Naive thymus-derived CD4-positive, alpha-beta T cell (primary cell): ENCODE data around the gene BHLHE23. TPM values are rescaled to one million over a fixed set of nuclear protein-coding genes. Genes with fewer than 3 reads are reported as not detected.

Source experiments
- ATAC-seq: fragments of 150-1000 bp; cut with Tn5 transposase; 2 replicates; pipeline ENCODE4 v1.10.0; 2021; ENCODE audit warnings: mild to moderate bottlenecking, moderate library complexity
- CTCF ChIA-PET: fragments of 350-600 bp; sonication (Branson Sonifier 250); formaldehyde crosslinking; loops from one replicate; lab custom pipeline; 2021; ENCODE audit warnings: antibody characterized with exemption; lab: Charles Lee
- POLR2A ChIA-PET: fragments of 350-600 bp; sonication (Branson Sonifier 250); formaldehyde crosslinking; loops from one replicate; lab custom pipeline; 2021; ENCODE audit warnings: antibody characterized with exemption, inconsistent platforms; lab: Charles Lee
- DNase-seq, 9 donors: peaks; one replicate each; pipeline versions ENCODE4 v3.0.0 to v3.0.0-alpha.2; 2020 to 2022; ENCODE audit warnings: mixed read lengths in 1 of 9
- H3K27ac ChIP-seq: one replicate; pipeline ENCODE4 v1.7.0; 2013; ENCODE audit warnings: mild to moderate bottlenecking, low read depth, low read length, moderate library complexity
- H3K27me3 ChIP-seq, 2 donors: one replicate each; pipeline ENCODE4 v1.7.0; 2013; ENCODE audit warnings: low read length in 2 of 2, mild to moderate bottlenecking in 2 of 2, moderate library complexity in 2 of 2; ENCODE audit not compliant: control insufficient read depth in 2 of 2, insufficient read depth in 2 of 2
- H3K36me3 ChIP-seq, 3 experiments: 1 replicate in 2 of 3; 2 replicates in 1 of 3; pipeline ENCODE4 v1.7.0; 2013; ENCODE audit warnings: low read length in 3 of 3, mild to moderate bottlenecking in 3 of 3, moderate library complexity in 1 of 3; ENCODE audit not compliant: insufficient read depth in 3 of 3, control insufficient read depth in 2 of 3
- H3K4me1 ChIP-seq, 2 donors: one replicate each; pipeline ENCODE4 v1.7.0; 2013; ENCODE audit warnings: low read length in 2 of 2, mild to moderate bottlenecking in 2 of 2, moderate library complexity in 1 of 2; ENCODE audit not compliant: control insufficient read depth in 2 of 2, insufficient read depth in 2 of 2
- H3K4me3 ChIP-seq: 2 replicates; pipeline ENCODE4 v1.7.0; 2013; ENCODE audit warnings: mild to moderate bottlenecking, low read length
- H3K9me3 ChIP-seq, 3 experiments: 1 replicate in 2 of 3; 2 replicates in 1 of 3; pipeline ENCODE4 v1.7.0; 2013; ENCODE audit warnings: low read length in 3 of 3; ENCODE audit not compliant: control insufficient read depth in 2 of 3
- H3K27ac Mint-ChIP-seq, 9 donors: one replicate each; pipeline ENCODE4 v1.8.0; 2020 to 2022; ENCODE audit warnings: mixed read lengths in 9 of 9, mild to moderate bottlenecking in 8 of 9, moderate library complexity in 5 of 9, inconsistent platforms in 2 of 9
- H3K27me3 Mint-ChIP-seq, 5 donors: one replicate each; pipeline ENCODE4 v1.8.0; 2021 to 2022; ENCODE audit warnings: mixed read lengths in 5 of 5, mild to moderate bottlenecking in 1 of 5
- H3K36me3 Mint-ChIP-seq, 5 donors: one replicate each; pipeline ENCODE4 v1.8.0; 2020 to 2022; ENCODE audit warnings: mixed read lengths in 5 of 5, mild to moderate bottlenecking in 3 of 5, inconsistent platforms in 1 of 5
- H3K4me1 Mint-ChIP-seq, 7 donors: one replicate each; pipeline ENCODE4 v1.8.0; 2020 to 2022; ENCODE audit warnings: mixed read lengths in 7 of 7, mild to moderate bottlenecking in 3 of 7, inconsistent platforms in 1 of 7
- H3K4me3 Mint-ChIP-seq, 10 donors: one replicate each; pipeline ENCODE4 v1.8.0; 2020 to 2022; ENCODE audit warnings: mild to moderate bottlenecking in 10 of 10, mixed read lengths in 10 of 10, moderate library complexity in 6 of 10, inconsistent platforms in 2 of 10
- H3K9me3 Mint-ChIP-seq, 11 donors: one replicate each; pipeline ENCODE4 v1.8.0; 2020 to 2022; ENCODE audit warnings: mixed read lengths in 11 of 11, mild to moderate bottlenecking in 4 of 11, inconsistent platforms in 1 of 11, moderate library complexity in 1 of 11
- intact Hi-C, 2 donors: fragments of 100-400 bp; cut with micrococcal nuclease; formaldehyde crosslinking; loops; one replicate each; pipeline ENCODE4 v1.15.1; 2023
- polyA plus RNA-seq, 2 donors: library from polyadenylated mRNA; unstranded; fragments of 300-500 nt; fragmentation: Illumina TruSeq; gene quantifications; one replicate each; pipeline ENCODE4 v1.2.3, GENCODE V29; 2021
- total RNA-seq, 6 experiments: library from RNA in 5 of 6; stranded (reverse) in 5 of 6; gene quantifications; 1 replicate in 5 of 6; 2 replicates in 1 of 6; pipeline ENCODE4 v1.2.3 and lab custom pipeline; 2021 to 2026

Gene BHLHE23
- total and polyA plus RNA-seq, 7 experiments from 2014 or later: not detected

- CTCF ChIA-PET: interaction anchor here (1.9 to 4.0 kb wide), 2 partner anchors 8 to 30 kb away, joined by 4 to 15 read pairs; no protein-coding TSS in a partner anchor
- H3K4me3 ChIP-seq: peak overlapping the region; percentile 57
- peak overlapping the region in 5 of 9 donors; percentile 69 to 93 (median 84) for H3K27ac Mint-ChIP-seq
- ATAC-seq (no peak), DNase-seq (no peak)
- no peaks in the 10 kb centered on the region for H3K36me3 Mint-ChIP-seq
- no peaks in the 10 kb centered on the region for H3K36me3 ChIP-seq
- POLR2A ChIA-PET: interaction anchor here (0.5 kb wide), 1 partner anchor 591 kb away, joined by 3 read pairs; no protein-coding TSS in a partner anchor
- peak overlapping the region; percentile 29 to 83 (median 72) for H3K4me3 Mint-ChIP-seq
- H3K27me3 ChIP-seq: peaks cover 9 to 28% of the 10 kb centered on the region in 2 donors
- H3K27me3 Mint-ChIP-seq: peaks cover 16 to 72% (median 43%) of the 10 kb centered on the region in 5 donors
- H3K27ac ChIP-seq: no peak overlapping the region
- intact Hi-C loops: no loop called here
- peaks cover 16 to 55% (median 32%) of the 10 kb centered on the region in 7 donors for H3K4me1 Mint-ChIP-seq
- H3K9me3 Mint-ChIP-seq: peaks cover 0 to 1% (median 0%) of the 10 kb centered on the region in 11 donors
- no peaks in the 10 kb centered on the region for H3K9me3 ChIP-seq
- peaks cover 31 to 46% of the 10 kb centered on the region in 2 donors for H3K4me1 ChIP-seq
Measured at GRCh38 chr20:62978561-62978943, 28.2 kb downstream of the BHLHE23 start.

DNA sequence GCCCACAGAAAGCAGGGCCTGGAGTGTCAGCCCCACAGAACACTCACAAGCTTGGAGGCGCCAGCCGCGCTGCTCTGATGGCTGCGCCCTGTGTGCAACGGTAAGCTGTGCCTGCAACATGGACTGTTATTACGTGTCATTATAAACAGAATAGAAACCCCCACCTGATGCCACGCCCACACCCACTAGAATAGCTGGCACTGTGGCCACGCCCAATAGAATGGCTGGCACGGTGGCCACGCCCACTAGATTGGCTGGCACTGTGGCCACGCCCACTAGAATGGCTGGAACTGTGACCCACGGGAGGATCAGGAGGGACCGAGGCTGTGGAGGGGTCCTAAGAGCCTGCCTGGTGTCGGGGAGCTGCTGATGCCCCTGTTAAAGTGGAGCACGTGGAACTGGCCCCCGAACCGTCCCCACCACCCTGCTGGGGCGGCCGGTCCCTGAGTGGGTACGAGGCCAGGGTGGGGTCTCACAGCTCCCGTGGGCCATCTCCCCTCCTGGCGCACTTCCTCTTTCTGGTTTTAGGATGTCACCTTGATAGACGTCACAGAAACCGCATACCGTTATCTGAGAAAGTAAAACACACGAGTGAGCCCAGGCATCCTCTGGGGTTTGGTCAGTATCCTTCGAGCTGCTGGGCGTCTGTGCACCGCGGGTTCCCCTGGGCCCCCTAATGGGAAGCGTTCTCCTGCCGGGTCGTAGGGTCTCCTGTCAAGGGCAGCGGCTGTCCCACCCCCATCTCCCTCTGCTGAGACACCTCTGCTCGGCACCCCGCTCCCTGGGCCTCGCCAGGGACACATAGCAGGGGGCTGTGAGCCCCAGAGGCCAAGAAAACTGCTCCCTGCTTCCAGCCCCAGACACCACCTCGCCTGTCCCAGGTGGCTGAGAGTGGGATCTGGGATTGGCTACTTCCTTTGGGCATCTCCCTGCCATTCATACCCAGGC, 28.9 kb downstream of the BHLHE23 start:
- Mint-ChIP-seq H3K9me3 (peaks cover 0 to 1% (median 0%) of the 10 kb centered on the region in 11 donors), H3K27me3 (peaks cover 16 to 73% (median 44%) of the 10 kb centered on the region in 5 donors), H3K36me3 (no peaks in the 10 kb centered on the region), H3K4me3 (peak overlapping the region; percentile 64 to 83 (median 74)), H3K27ac (peak overlapping the region in 7 of 9 donors; percentile 69 to 93 (median 79)), H3K4me1 (peaks cover 16 to 51% (median 29%) of the 10 kb centered on the region in 7 donors)
- peak; percentile 87 for ATAC-seq
- H3K4me1 ChIP-seq: peaks cover 31 to 50% of the 10 kb centered on the region in 2 donors
- peak; percentile 48 to 91 (median 75) for DNase-seq
- ChIA-PET POLR2A (interaction anchor here (0.5 to 1.3 kb wide), 3 partner anchors 84 to 590 kb away, joined by 3 read pairs; no protein-coding TSS in a partner anchor), CTCF (interaction anchor here (1.6 to 4.0 kb wide), 2 partner anchors 24 to 31 kb away, joined by 5 to 15 read pairs; no protein-coding TSS in a partner anchor)
- no peaks in the 10 kb centered on the region for H3K9me3 ChIP-seq
- no peak overlapping the region for H3K27ac ChIP-seq
- intact Hi-C loops: no loop called here
- peak overlapping the region; percentile 57 for H3K4me3 ChIP-seq
- no peaks in the 10 kb centered on the region for H3K36me3 ChIP-seq
- H3K27me3 ChIP-seq: peaks cover 11 to 28% of the 10 kb centered on the region in 2 donors

DNA sequence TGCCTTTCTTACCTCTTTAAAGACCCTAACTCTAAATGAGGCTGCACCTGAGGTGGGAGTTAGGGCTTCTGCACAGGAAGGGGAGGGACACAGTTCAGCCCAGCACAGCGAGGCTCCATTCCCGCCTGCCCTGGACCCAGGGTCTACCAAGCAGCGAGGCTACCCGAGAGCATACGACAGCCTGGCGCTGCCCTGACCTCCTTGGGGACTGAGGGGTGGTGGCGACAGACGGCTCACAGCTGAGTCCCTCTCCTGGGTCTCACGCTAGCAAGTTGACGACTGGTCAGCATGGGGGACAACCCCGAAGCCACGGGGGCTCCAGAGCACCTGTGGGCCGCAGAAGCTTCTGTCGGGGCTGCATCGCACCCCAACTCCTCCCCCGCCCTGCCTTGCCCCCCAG, 29.9 kb downstream of the BHLHE23 start:
- no peak for ATAC-seq
- intact Hi-C loops: no loop called here
- H3K36me3 ChIP-seq: no peaks in the 10 kb centered on the region
- Mint-ChIP-seq H3K27me3 (peaks cover 24 to 76% (median 50%) of the 10 kb centered on the region in 5 donors), H3K27ac (peak overlapping the region in 4 of 9 donors; percentile 16 to 77 (median 48)), H3K4me1 (peaks cover 21 to 51% (median 36%) of the 10 kb centered on the region in 7 donors), H3K4me3 (peak overlapping the region in 1 of 10 donors; percentile 72), H3K9me3 (peaks cover 0 to 1% (median 0%) of the 10 kb centered on the region in 11 donors), H3K36me3 (no peaks in the 10 kb centered on the region)
- no peak overlapping the region for H3K27ac ChIP-seq
- POLR2A ChIA-PET: interaction anchor here (0.9 to 1.3 kb wide), 2 partner anchors 83 to 182 kb away, joined by 3 read pairs; no protein-coding TSS in a partner anchor
- peaks cover 26 to 55% of the 10 kb centered on the region in 2 donors for H3K4me1 ChIP-seq
- DNase-seq: no peak
- H3K27me3 ChIP-seq: peaks cover 11 to 28% of the 10 kb centered on the region in 2 donors
- CTCF ChIA-PET: interaction anchor here (1.6 to 4.0 kb wide), 2 partner anchors 23 to 32 kb away, joined by 5 to 15 read pairs; no protein-coding TSS in a partner anchor
- H3K4me3 ChIP-seq: no peak overlapping the region
- no peaks in the 10 kb centered on the region for H3K9me3 ChIP-seq

DNA sequence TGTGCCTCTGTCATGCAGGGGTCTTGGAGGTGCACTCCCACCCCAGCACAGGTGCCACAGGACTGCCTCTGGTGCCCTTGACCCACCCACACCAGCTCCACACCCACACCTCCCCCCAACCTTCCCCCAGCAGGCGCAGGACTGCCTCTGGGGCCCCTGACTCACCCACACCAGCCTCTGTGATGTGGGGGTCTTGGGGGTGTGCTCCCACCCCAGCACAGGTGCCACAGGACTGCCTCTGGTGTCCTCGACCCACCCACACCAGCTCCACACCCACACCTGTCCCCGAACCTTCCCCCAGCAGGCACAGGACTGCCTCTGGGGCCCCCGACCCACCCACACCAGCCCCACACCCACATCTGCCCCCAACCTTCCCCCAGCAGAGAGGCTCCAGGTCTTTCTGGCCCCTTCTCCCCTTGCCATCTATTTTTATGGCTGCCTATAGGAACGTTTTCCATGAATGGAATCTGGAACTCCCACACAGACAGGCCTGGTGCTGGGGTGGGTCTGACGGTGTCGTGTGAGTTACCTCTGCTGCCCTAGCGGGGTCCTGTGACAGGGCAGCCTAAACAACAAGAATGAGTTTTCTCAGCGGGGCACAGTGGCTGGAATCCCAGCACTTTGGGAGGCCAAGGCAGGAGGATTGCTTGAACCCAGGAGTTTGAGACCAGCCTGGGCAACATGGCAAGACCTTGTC, 30.8 kb downstream of the BHLHE23 start:
- intact Hi-C loops: no loop called here
- Mint-ChIP-seq H3K4me1 (peaks cover 22 to 50% (median 32%) of the 10 kb centered on the region in 7 donors), H3K27me3 (peaks cover 32 to 75% (median 51%) of the 10 kb centered on the region in 5 donors), H3K4me3 (no peak overlapping the region), H3K9me3 (peaks cover 0 to 3% (median 0%) of the 10 kb centered on the region in 11 donors), H3K27ac (peak overlapping the region in 3 of 9 donors; percentile 7 to 18 (median 16)), H3K36me3 (no peaks in the 10 kb centered on the region)
- POLR2A ChIA-PET: no interaction called here
- peaks cover 21 to 48% of the 10 kb centered on the region in 2 donors for H3K4me1 ChIP-seq
- CTCF ChIA-PET: no interaction called here
- no peaks in the 10 kb centered on the region for H3K36me3 ChIP-seq
- H3K4me3 ChIP-seq: no peak overlapping the region
- ATAC-seq (no peak), DNase-seq (no peak)
- H3K9me3 ChIP-seq: no peaks in the 10 kb centered on the region
- H3K27me3 ChIP-seq: peaks cover 11 to 26% of the 10 kb centered on the region in 2 donors
- H3K27ac ChIP-seq: no peak overlapping the region

DNA sequence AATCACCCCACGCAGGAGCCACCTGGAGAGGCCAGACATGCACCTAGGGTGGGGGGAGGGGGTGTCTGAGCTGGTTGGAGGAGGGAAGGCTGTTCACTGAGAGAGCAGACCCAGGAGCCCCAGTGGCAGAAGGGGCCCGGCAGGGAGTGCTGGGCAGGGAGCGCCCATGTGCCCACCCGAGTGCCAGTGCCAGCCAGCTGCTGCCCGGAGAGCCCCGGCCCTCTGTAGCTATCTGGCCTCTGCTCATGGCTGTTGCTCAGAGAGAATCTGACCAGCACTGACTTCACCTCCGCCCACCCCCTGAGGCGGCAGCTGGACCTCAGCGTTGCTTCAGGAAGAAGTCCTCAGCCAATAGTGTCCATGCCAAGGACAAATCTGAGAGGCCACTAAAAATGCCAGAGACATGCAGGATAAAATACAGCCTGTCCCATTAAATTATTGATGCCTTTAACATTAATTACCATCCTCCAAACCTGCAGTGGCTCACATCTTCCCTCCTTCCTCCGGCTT, 31.5 kb downstream of the BHLHE23 start:
- CTCF ChIA-PET: no interaction called here
- DNase-seq: no peak
- H3K4me1 ChIP-seq: peaks cover 21 to 42% of the 10 kb centered on the region in 2 donors
- ATAC-seq: no peak
- Mint-ChIP-seq H3K27me3 (peaks cover 32 to 70% (median 46%) of the 10 kb centered on the region in 5 donors), H3K27ac (peak overlapping the region in 1 of 9 donors; percentile 28), H3K4me3 (no peak overlapping the region), H3K4me1 (peaks cover 19 to 44% (median 30%) of the 10 kb centered on the region in 7 donors), H3K9me3 (peaks cover 0 to 3% (median 0%) of the 10 kb centered on the region in 11 donors), H3K36me3 (no peaks in the 10 kb centered on the region)
- POLR2A ChIA-PET: no interaction called here
- H3K27me3 ChIP-seq: peaks cover 11 to 26% of the 10 kb centered on the region in 2 donors
- H3K4me3 ChIP-seq: no peak overlapping the region
- H3K27ac ChIP-seq: no peak overlapping the region
- no peaks in the 10 kb centered on the region for H3K36me3 ChIP-seq
- H3K9me3 ChIP-seq: no peaks in the 10 kb centered on the region
- intact Hi-C loops: no loop called here
